ENCODE measurements around the gene FAM53C. TPM values are rescaled to one million over a fixed set of nuclear protein-coding genes. Genes with fewer than 3 reads are reported as not detected.

Gene FAM53C
- polyA plus RNA-seq, 1 donor (not counting 4 experiments of a cell fraction or from before 2014, with no cell fraction given), result 24.6 TPM

GRCh38 chr5:138391859-138392386 is 53.9 kb downstream of the FAM53C start:
- Histone ChIP-seq H3K9me1 (ENCODE audit: control insufficient read depth, extremely low read depth, insufficient read depth, low read length) (no peaks in the 10 kb centered on the region), H2AFZ (ENCODE audit: control insufficient read depth, low read length) (no peak overlapping the region), H3K79me2 (ENCODE audit: control insufficient read depth, insufficient read depth, low read length) (no peaks in the 10 kb centered on the region), H3K36me3 (ENCODE audit: control insufficient read depth in 2 of 2, extremely low read depth in 1 of 2, insufficient read depth in 2 of 2, low read length in 2 of 2) (peaks cover 21 to 22% of the 10 kb centered on the region in 2 experiments), H3K4me1 (ENCODE audit: control insufficient read depth, extremely low read depth, insufficient read depth, low read length) (no peaks in the 10 kb centered on the region), H3K4me2 (ENCODE audit: control insufficient read depth, extremely low read depth, insufficient read depth, low read depth, low read length) (no peak overlapping the region), H3K9me3 (ENCODE audit: control insufficient read depth, low read depth, low read length) (no peaks in the 10 kb centered on the region), H3K27ac (ENCODE audit: control insufficient read depth, insufficient read depth, low read length) (no peak overlapping the region), H3K27me3 (ENCODE audit: control insufficient read depth, extremely low read depth, insufficient read depth, low read length) (no peaks in the 10 kb centered on the region), H4K20me1 (ENCODE audit: control insufficient read depth, extremely low read depth, insufficient read depth, low read length) (no peaks in the 10 kb centered on the region), H3K4me3 (ENCODE audit: control insufficient read depth in 2 of 3, extremely low read depth in 1 of 3, insufficient read depth in 2 of 3, low read depth in 1 of 3, low read length in 3 of 3) (no peak overlapping the region), H3K9ac (ENCODE audit: control insufficient read depth, extremely low read depth, insufficient read depth, low read length) (no peak overlapping the region)
- FAIRE-seq (no peak), DNase-seq (ENCODE audit: low read depth, low spot score) (no peak)
- dilution Hi-C loops (cut with MboI; ENCODE audit: extremely low pct_ligation_motif_present, low sequenced_read_pairs), result no loop called here
- no peak for TF ChIP-seq EZH2 (IDR thresholded peaks at IDR 0.05; ENCODE audit: low read length)
- TF ChIP-seq CTCF (optimal IDR thresholded peaks at IDR 0.05 in 1 of 3, IDR thresholded peaks at IDR 0.05 in 1 of 3, conservative IDR thresholded peaks at IDR 0.05 in 1 of 3; ENCODE audit: extremely low read depth in 1 of 3, insufficient read depth in 2 of 3, low read length in 3 of 3), result no peak

Other genes with a start within 250 kb of the FAM53C start
- gene NME5, start 198.8 kb upstream of the FAM53C start, polyA plus RNA-seq, result 0.05 to 0.14 TPM (median 0.13 TPM) in 3 replicates
- gene BRD8, start 159.6 kb upstream of the FAM53C start, polyA plus RNA-seq, result 24.4 to 36.4 TPM (median 27.4 TPM) in 3 replicates
- 2.3 to 18.5 TPM (median 17.1 TPM) in 3 replicates for gene KIF20A, start 159.2 kb upstream of the FAM53C start, polyA plus RNA-seq
- gene CDC23, start 124.9 kb upstream of the FAM53C start, polyA plus RNA-seq, result 26.4 to 40.2 TPM (median 33.2 TPM) in 3 replicates
- not detected in 3 replicates for gene GFRA3, start 63.6 kb upstream of the FAM53C start, polyA plus RNA-seq
- 1.4 to 4.7 TPM (median 3.1 TPM) in 3 replicates for gene CDC25C, start 6.5 kb upstream of the FAM53C start, polyA plus RNA-seq
- gene KDM3B, start 14.4 kb downstream of the FAM53C start, polyA plus RNA-seq, result 17.2 to 29.1 TPM (median 28.8 TPM) in 3 replicates
- 0.19 to 0.41 TPM (median 0.35 TPM) in 3 replicates for gene REEP2, start 100.8 kb downstream of the FAM53C start, polyA plus RNA-seq
- 2.8 to 7.0 TPM (median 5.6 TPM) in 3 replicates for gene EGR1, start 127.2 kb downstream of the FAM53C start, polyA plus RNA-seq
- 96.4 to 137 TPM (median 99.8 TPM) in 3 replicates for gene ETF1, start 205.0 kb downstream of the FAM53C start, polyA plus RNA-seq
- 153 to 195 TPM (median 153 TPM) in 3 replicates for gene HSPA9, start 237.1 kb downstream of the FAM53C start, polyA plus RNA-seq